ENCODE results near the gene DLG2. TPM values are rescaled to one million over a fixed set of nuclear protein-coding genes. Genes with fewer than 3 reads are reported as not detected.

Gene DLG2
- total RNA-seq, 1 donor from 2014 or later: 2.4 TPM

- peaks cover 11% of the 10 kb centered on the region for H3K9me3 Mint-ChIP-seq (ENCODE audit: low read depth)
- no peak for TF ChIP-seq CTCF (IDR thresholded peaks at IDR 0.05; ENCODE audit: unreplicated experiment)
- no peak for DNase-seq (ENCODE audit: low spot score, unreplicated experiment)
- peaks cover 14% of the 10 kb centered on the region for H3K4me1 Mint-ChIP-seq (ENCODE audit: low read depth)
- no peaks in the 10 kb centered on the region for H3K27me3 Mint-ChIP-seq
- H3K4me3 Mint-ChIP-seq (ENCODE audit: low read depth): no peak overlapping the region
- no peak overlapping the region for H3K27ac Mint-ChIP-seq
- H3K36me3 Mint-ChIP-seq (ENCODE audit: insufficient read depth): peaks cover 2% of the 10 kb centered on the region
Observed at GRCh38 chr11:85184721-85185120, 442.4 kb downstream of the DLG2 start.

- no peaks in the 10 kb centered on the region for H3K36me3 Mint-ChIP-seq (ENCODE audit: insufficient read depth)
- peak; percentile 68 for TF ChIP-seq CTCF (IDR thresholded peaks at IDR 0.05; ENCODE audit: unreplicated experiment)
- H3K27me3 Mint-ChIP-seq: no peaks in the 10 kb centered on the region
- no peak for DNase-seq (ENCODE audit: low spot score, unreplicated experiment)
- H3K4me1 Mint-ChIP-seq (ENCODE audit: low read depth): peaks cover 9% of the 10 kb centered on the region
- peak overlapping the region; percentile 17 for H3K27ac Mint-ChIP-seq
- H3K9me3 Mint-ChIP-seq (ENCODE audit: low read depth): peaks cover 7% of the 10 kb centered on the region
- H3K4me3 Mint-ChIP-seq (ENCODE audit: low read depth): no peak overlapping the region
Observed at GRCh38 chr11:85182441-85183387, 444.4 kb downstream of the DLG2 start.

- Mint-ChIP-seq H3K4me1 (ENCODE audit: low read depth) (peaks cover 8% of the 10 kb centered on the region), H3K4me3 (ENCODE audit: low read depth) (no peak overlapping the region), H3K27me3 (no peaks in the 10 kb centered on the region), H3K27ac (no peak overlapping the region), H3K9me3 (ENCODE audit: low read depth) (peaks cover 12% of the 10 kb centered on the region), H3K36me3 (ENCODE audit: insufficient read depth) (no peaks in the 10 kb centered on the region)
- no peak for DNase-seq (ENCODE audit: low spot score, unreplicated experiment)
- TF ChIP-seq CTCF (IDR thresholded peaks at IDR 0.05; ENCODE audit: unreplicated experiment): no peak
Observed at GRCh38 chr11:85180528-85180927, 446.6 kb downstream of the DLG2 start.

- Mint-ChIP-seq H3K9me3 (ENCODE audit: low read depth) (peaks cover 19% of the 10 kb centered on the region), H3K36me3 (ENCODE audit: insufficient read depth) (no peaks in the 10 kb centered on the region), H3K27me3 (no peaks in the 10 kb centered on the region), H3K4me1 (ENCODE audit: low read depth) (peaks cover 3% of the 10 kb centered on the region), H3K4me3 (ENCODE audit: low read depth) (no peak overlapping the region), H3K27ac (no peak overlapping the region)
- DNase-seq (ENCODE audit: low spot score, unreplicated experiment): no peak
- TF ChIP-seq CTCF (IDR thresholded peaks at IDR 0.05; ENCODE audit: unreplicated experiment): no peak
Observed at GRCh38 chr11:85171648-85172257, 455.4 kb downstream of the DLG2 start.

GRCh38 chr11:85170184-85170583 is 457.0 kb downstream of the DLG2 start:
- peak overlapping the region; percentile 79 for H3K27ac Mint-ChIP-seq
- no peaks in the 10 kb centered on the region for H3K27me3 Mint-ChIP-seq
- no peak for DNase-seq (ENCODE audit: low spot score, unreplicated experiment)
- no peak for TF ChIP-seq CTCF (IDR thresholded peaks at IDR 0.05; ENCODE audit: unreplicated experiment)
- H3K4me3 Mint-ChIP-seq (ENCODE audit: low read depth): no peak overlapping the region
- peaks cover 10% of the 10 kb centered on the region for H3K9me3 Mint-ChIP-seq (ENCODE audit: low read depth)
- H3K36me3 Mint-ChIP-seq (ENCODE audit: insufficient read depth): no peaks in the 10 kb centered on the region
- peaks cover 3% of the 10 kb centered on the region for H3K4me1 Mint-ChIP-seq (ENCODE audit: low read depth)
